Fibroblast of lung (primary cell): ENCODE results near the gene LGALS8. TPM values are rescaled to one million over a fixed set of nuclear protein-coding genes. Genes with fewer than 3 reads are reported as not detected.
"Not testable (repeated sequence)": the region's sequence is repeated elsewhere in the genome, so short reads cannot be mapped to it uniquely, and the experiment has no call there.

Experiments used
- DNase-seq, 2 donors: peaks; one replicate each; pipeline versions ENCODE4 v3.0.0 to v3.0.0-alpha.2; 2010; ENCODE audit warnings: low read depth in 2 of 2
- H2AFZ ChIP-seq: 2 replicates; pipeline ENCODE4 v1.5.1; 2012; ENCODE audit warnings: low read length, control low read depth, inconsistent platforms
- H3K27ac ChIP-seq: 2 replicates; pipeline ENCODE4 v1.5.1; 2011; ENCODE audit warnings: low read length, control low read depth; ENCODE audit not compliant: insufficient read depth
- H3K27me3 ChIP-seq: 2 replicates; pipeline ENCODE4 v1.5.1; 2011; ENCODE audit warnings: mild to moderate bottlenecking, low read length; ENCODE audit not compliant: control insufficient read depth, insufficient read depth
- H3K36me3 ChIP-seq: 2 replicates; pipeline ENCODE4 v1.5.1; 2011; ENCODE audit warnings: low read length; ENCODE audit not compliant: control insufficient read depth, insufficient read depth
- H3K4me1 ChIP-seq: 2 replicates; pipeline ENCODE4 v1.5.1; 2011; ENCODE audit warnings: low read length; ENCODE audit not compliant: control insufficient read depth, insufficient read depth; ENCODE audit errors: extremely low read depth
- H3K4me2 ChIP-seq: 2 replicates; pipeline ENCODE4 v1.5.1; 2011; ENCODE audit warnings: low read length, control low read depth; ENCODE audit not compliant: insufficient read depth; ENCODE audit errors: extremely low read depth
- H3K4me3 ChIP-seq, 4 experiments: fragments of 200-600 bp in 1 of 4; sonication (generic) in 1 of 4; replicated peaks in 1 of 4; 2 replicates each; pipeline ENCODE4 v1.5.1; 2011 to 2016; ENCODE audit warnings: low read length in 4 of 4, low read depth in 3 of 4, mild to moderate bottlenecking in 3 of 4, control low read depth in 2 of 4, inconsistent platforms in 1 of 4, mixed read lengths in 1 of 4; ENCODE audit not compliant: insufficient read depth in 1 of 4; ENCODE audit errors: control extremely low read depth in 1 of 4
- H3K79me2 ChIP-seq: 2 replicates; pipeline ENCODE4 v1.5.1; 2012; ENCODE audit warnings: mild to moderate bottlenecking, low read length, inconsistent platforms; ENCODE audit not compliant: control insufficient read depth, insufficient read depth
- H3K9ac ChIP-seq: 2 replicates; pipeline ENCODE4 v1.5.1; 2011; ENCODE audit warnings: mild to moderate bottlenecking, low read length, control low read depth; ENCODE audit not compliant: insufficient read depth
- H3K9me3 ChIP-seq: 2 replicates; pipeline ENCODE4 v1.5.1; 2012; ENCODE audit warnings: low read depth, low read length; ENCODE audit not compliant: control insufficient read depth, insufficient read depth
- H4K20me1 ChIP-seq: 2 replicates; pipeline ENCODE4 v1.5.1; 2011; ENCODE audit warnings: low read length; ENCODE audit not compliant: control insufficient read depth, insufficient read depth; ENCODE audit errors: extremely low read depth
- EZH2 ChIP-seq: IDR thresholded peaks from 2 replicates; pipeline ENCODE4 v1.5.1; 2012; ENCODE audit warnings: low read length, control low read depth, mild to moderate bottlenecking; ENCODE audit errors: missing control alignments
- polyA plus RNA-seq, 2 donors: library from polyadenylated mRNA; depleted of rRNA in 1 of 2; stranded (reverse) in 1 of 2; unstranded in 1 of 2; fragments of >200 nt; gene quantifications; 2 replicates each; pipeline ENCODE4 v1.2.1, GENCODE V29; 2011 to 2012; ENCODE audit warnings: missing spikeins in 1 of 2
- total RNA-seq: library from RNA; depleted of rRNA; stranded (reverse); fragments of >200 nt; gene quantifications from 2 replicates; pipeline ENCODE4 v1.2.1, GENCODE V29; 2014
- TF ChIP-seq, protein P1 (sequence below), 2 donors: IDR thresholded peaks in 1 of 2; conservative IDR thresholded peaks in 1 of 2; 1 replicate in 1 of 2; 2 replicates in 1 of 2; pipeline ENCODE4 v1.5.1; 2011 to 2012; ENCODE audit warnings: low read length in 2 of 2, control low read depth in 1 of 2, inconsistent platforms in 1 of 2, low read depth in 1 of 2, mild to moderate bottlenecking in 1 of 2

The LGALS8 gene
- total and polyA plus RNA-seq, 2 donors (not counting 1 experiment from before 2014, with no cell fraction given) = 53.1 to 64.2 TPM

GRCh38 chr1:236578661-236579060, 54.9 kb downstream of the LGALS8 start:
- Histone ChIP-seq H3K36me3 (peaks cover 2% of the 10 kb centered on the region), H3K4me3 (no peak overlapping the region), H3K4me1 (no peaks in the 10 kb centered on the region), H3K27me3 (no peaks in the 10 kb centered on the region), H4K20me1 (no peaks in the 10 kb centered on the region), H3K9me3 (no peaks in the 10 kb centered on the region), H2AFZ (no peak overlapping the region), H3K9ac (no peak overlapping the region), H3K4me2 (no peak overlapping the region), H3K79me2 (no peaks in the 10 kb centered on the region), H3K27ac (no peak overlapping the region)
- TF ChIP-seq, protein P1, sequence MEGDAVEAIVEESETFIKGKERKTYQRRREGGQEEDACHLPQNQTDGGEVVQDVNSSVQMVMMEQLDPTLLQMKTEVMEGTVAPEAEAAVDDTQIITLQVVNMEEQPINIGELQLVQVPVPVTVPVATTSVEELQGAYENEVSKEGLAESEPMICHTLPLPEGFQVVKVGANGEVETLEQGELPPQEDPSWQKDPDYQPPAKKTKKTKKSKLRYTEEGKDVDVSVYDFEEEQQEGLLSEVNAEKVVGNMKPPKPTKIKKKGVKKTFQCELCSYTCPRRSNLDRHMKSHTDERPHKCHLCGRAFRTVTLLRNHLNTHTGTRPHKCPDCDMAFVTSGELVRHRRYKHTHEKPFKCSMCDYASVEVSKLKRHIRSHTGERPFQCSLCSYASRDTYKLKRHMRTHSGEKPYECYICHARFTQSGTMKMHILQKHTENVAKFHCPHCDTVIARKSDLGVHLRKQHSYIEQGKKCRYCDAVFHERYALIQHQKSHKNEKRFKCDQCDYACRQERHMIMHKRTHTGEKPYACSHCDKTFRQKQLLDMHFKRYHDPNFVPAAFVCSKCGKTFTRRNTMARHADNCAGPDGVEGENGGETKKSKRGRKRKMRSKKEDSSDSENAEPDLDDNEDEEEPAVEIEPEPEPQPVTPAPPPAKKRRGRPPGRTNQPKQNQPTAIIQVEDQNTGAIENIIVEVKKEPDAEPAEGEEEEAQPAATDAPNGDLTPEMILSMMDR (conservative IDR thresholded peaks at IDR 0.05 in 1 of 2, IDR thresholded peaks at IDR 0.05 in 1 of 2; ENCODE audit: low read depth in 1 of 2, low read length in 2 of 2) = no peak
- TF ChIP-seq EZH2 = no peak
- no peak for DNase-seq

GRCh38 chr1:236580404-236580803, 56.6 kb downstream of the LGALS8 start:
- H3K9me3 ChIP-seq, H3K27me3 ChIP-seq, H2AFZ ChIP-seq, H3K4me2 ChIP-seq, H3K9ac ChIP-seq, H3K27ac ChIP-seq, H3K79me2 ChIP-seq, H3K4me3 ChIP-seq, DNase-seq, H4K20me1 ChIP-seq, H3K36me3 ChIP-seq, H3K4me1 ChIP-seq: not testable (repeated sequence)

DNA sequence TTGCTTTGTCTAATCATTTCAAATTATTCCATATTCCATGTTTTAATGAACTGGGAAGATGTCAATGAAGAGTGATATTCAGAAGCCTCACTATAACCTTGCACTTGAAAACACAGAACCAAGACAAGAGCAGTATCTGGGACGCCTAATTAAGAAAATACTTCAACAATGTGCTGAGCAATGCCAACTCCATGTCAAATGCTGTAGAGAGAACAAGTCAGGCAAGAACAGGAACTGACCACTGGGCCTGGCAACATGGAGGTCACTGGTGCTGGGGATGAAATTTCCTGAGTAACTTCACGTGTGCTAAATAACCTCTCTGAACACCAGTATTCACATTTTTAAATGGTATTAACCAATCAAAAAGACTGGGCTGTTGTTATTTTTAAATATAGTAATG, 57.7 kb downstream of the LGALS8 start:
- DNase-seq = no peak
- peaks cover 3% of the 10 kb centered on the region for H3K36me3 ChIP-seq
- no peak overlapping the region for H3K9ac ChIP-seq

More for the DNA sequence above, 57.7 kb downstream of the LGALS8 start:
- H3K4me1 ChIP-seq = no peaks in the 10 kb centered on the region
- H3K4me3 ChIP-seq = no peak overlapping the region
- H3K27me3 ChIP-seq = no peaks in the 10 kb centered on the region
- H3K79me2 ChIP-seq = no peaks in the 10 kb centered on the region
- H4K20me1 ChIP-seq = no peaks in the 10 kb centered on the region
- TF ChIP-seq EZH2 = no peak
- TF ChIP-seq, protein P1 (conservative IDR thresholded peaks at IDR 0.05 in 1 of 2, IDR thresholded peaks at IDR 0.05 in 1 of 2; ENCODE audit: low read depth in 1 of 2, low read length in 2 of 2) = no peak
- H3K27ac ChIP-seq = no peak overlapping the region
- no peaks in the 10 kb centered on the region for H3K9me3 ChIP-seq
- no peak overlapping the region for H3K4me2 ChIP-seq
- H2AFZ ChIP-seq = no peak overlapping the region
